GM21717 (cell line): ENCODE measurements around the gene TRPC1.

Source experiments
- ATAC-seq: cut with Tn5 transposase; IDR thresholded peaks from one replicate; pipeline ENCODE4 v1.9.1; 2021; ENCODE audit warnings: mild to moderate bottlenecking, moderate library complexity; ENCODE audit not compliant: unreplicated experiment

TRPC1 gene

DNA sequence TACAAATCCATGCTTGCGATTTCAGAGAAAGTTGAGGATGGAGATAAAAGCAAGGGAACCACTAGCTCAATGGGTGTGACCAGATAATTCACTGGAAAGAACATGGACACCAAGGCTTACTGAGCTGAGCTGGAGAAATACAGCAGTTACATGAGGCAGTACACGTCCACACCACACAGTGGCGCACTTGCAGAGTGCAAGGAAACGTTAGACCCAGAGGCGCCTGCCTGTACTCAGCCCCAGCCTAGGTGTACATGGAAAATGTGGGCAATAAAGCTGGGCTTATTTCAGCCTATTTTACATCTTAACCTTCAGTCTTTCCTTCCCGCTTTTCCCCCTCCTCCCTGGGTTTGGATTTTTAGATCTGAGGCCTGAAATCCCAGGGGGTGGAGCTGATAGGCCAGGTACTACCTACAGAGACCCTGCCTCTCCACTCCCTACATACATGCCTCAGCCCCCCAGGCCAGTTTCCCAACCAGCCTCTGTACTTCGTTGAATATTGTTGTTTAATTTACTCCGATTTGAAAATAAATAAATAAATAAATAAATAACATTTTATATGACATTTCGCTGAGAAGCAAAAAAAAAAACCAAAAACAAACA, 105.0 kb downstream of the TRPC1 start:
- peak; percentile 94 for ATAC-seq

DNA sequence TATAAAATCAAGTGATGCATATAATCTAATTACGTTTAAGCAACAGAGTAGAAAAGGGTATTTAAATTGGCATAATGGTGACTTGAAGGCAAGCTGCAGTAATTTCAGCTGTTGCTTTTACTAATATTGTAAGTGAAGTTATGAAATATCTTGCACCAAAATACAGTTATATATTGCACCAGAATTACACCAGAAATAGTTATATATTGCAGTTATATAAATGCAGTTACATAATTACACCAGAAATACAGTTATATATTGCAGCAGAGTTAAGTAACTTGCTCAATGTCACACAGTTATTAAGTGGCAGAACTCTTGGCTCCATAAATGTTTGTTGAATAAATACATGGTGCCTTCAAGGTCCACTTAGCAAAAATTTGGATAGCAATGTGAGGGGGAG, 113.7 kb downstream of the TRPC1 start:
- no peak for ATAC-seq

DNA sequence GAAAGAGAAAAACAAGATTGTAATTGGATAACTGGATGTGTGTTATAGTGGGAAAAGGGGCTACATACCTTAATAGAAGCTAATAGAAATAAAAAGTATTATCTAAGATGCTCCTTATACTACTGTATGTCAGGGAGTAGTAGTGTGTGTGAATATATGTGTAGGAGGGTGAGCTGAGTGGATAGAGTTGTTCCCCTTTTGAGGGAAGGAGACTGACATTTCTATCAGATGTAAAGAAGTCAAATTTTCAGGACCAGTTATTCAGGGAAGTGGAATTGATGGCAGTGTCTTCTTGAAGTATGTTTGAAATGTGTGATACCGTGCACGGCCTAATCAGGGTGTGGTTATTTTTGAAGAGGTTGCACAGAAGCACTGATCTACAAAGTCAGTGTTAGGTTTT, 116.0 kb downstream of the TRPC1 start:
- no peak for ATAC-seq

DNA sequence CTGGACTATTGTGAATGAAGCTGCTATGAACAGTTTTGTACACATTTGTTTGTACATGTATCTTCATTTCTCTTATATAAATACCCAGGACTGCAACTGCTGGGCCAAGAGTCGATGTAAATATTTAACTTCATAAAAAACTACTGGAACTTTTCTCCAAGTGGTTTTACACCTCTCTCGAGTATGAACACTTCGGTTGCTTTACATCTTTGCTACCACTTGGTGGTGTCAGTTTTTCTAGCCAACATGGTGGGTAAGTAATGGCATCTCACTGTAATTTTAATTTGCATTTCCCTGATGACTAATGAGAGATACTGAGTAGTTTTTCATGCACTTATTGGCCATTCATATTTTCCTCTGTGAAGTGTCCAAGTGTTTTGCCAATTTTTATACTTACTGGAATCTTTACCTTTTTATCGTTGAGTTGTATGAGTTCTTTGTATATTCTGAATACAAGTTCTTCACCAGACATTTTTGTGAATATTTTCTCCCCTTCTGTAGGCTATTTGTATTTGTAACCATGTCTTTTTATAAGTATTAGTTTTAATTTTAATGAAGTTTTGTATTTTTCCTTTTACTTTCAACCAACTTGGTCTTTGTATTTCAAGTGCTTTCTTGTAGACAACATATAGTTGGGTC, 120.6 kb downstream of the TRPC1 start:
- ATAC-seq: no peak

DNA sequence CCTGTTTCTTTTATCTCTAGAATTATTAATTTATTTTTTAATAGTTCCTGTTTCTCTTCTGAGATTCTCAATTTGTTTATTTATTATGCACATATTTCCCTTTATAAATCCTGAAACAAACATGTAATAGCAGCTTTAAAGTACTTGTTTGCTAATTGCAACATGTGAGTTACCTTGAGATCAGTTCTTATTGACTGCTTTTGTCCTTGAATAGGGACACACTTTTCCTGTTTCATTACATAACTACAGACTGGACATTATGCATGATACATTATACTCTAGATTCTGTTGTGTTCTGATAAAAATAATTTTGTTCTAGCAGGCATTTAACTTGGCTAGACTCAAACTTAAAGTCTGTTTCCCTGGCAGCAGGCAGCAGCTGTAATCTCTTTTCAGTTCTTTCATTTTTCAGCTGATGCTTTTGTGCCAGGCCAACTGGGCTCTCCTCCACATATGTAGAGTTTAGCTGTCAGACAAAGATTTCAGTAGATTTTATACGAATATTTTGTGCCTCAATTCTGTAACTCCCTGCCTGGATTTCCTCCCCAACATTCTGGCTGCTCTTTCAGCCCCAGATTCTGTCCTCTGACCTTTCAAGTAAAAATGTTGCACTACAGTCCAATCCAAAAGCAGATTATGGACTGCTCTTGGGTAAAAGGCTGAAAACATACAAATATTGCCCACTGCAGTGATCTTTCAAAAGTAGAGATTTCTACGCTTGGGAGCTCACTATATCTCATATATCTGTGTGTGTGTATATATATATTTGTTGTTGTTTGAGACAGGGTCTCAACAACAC, 123.1 kb downstream of the TRPC1 start:
- no peak for ATAC-seq

DNA sequence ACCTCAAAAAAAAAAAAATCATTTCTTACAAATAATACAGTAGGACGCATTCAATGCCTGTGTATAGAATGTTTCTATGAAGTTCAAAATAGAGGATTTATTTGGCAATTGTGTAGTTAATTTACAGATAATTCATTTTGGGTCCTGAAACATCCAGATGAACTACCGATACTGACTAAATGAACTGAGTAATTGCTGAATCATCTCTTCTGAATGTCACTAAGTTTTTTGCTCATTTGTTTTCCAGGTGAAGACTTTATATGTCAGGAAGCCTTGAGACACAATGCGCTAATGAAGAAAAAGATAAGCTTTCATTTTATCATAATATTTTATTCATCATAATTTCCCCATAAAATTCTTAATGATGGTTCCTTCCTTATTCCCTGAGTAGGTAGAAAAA, 125.3 kb downstream of the TRPC1 start:
- no peak for ATAC-seq

DNA sequence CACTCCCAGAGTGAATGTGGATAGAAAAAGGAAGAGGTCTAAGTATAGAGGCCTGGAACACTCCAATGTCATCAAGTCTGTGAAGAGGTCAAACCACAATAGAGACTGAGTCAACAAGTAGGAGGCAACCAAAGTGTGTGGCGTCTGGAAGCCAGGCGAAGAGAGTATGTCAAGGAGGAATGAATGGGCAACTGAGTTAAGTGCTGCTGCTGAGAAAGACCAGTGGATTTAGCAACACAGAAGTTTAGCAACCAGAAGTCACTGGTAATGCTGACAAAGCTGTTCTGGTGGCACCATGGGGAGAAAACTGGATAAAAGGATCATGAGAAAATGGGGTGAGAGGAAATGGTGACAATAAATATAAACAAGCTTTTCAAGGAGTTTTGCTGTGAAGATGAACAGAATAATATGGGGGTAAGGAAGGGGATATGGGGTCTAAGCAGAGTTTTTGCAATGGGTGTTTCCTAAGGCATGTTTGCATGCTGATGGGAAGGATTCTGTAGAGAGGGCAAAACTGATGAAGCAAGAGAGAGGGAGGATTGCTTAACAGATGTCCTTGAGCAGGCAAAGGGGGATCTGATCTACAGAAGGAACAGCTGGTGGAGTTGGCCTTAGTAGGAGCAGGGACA, 126.7 kb downstream of the TRPC1 start:
- no peak for ATAC-seq

DNA sequence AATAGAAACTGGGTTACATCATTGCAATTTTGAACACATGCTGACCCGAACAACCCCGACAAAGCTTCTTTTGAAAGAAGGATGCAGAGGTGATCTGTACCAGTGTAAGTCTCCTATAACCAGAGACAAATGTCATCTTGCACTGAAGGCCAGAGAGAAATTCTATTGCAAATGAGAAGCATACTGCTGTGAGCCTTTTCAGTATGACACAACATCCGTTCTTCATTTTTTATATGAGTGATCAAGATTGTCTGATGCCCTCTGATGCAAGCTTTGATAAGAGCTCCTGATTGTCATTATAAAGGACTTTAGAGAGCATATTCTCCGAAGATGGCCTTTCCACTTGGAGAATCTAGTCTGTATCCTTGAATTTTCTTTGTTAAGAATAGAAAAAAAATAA, 128.2 kb downstream of the TRPC1 start:
- ATAC-seq: no peak

DNA sequence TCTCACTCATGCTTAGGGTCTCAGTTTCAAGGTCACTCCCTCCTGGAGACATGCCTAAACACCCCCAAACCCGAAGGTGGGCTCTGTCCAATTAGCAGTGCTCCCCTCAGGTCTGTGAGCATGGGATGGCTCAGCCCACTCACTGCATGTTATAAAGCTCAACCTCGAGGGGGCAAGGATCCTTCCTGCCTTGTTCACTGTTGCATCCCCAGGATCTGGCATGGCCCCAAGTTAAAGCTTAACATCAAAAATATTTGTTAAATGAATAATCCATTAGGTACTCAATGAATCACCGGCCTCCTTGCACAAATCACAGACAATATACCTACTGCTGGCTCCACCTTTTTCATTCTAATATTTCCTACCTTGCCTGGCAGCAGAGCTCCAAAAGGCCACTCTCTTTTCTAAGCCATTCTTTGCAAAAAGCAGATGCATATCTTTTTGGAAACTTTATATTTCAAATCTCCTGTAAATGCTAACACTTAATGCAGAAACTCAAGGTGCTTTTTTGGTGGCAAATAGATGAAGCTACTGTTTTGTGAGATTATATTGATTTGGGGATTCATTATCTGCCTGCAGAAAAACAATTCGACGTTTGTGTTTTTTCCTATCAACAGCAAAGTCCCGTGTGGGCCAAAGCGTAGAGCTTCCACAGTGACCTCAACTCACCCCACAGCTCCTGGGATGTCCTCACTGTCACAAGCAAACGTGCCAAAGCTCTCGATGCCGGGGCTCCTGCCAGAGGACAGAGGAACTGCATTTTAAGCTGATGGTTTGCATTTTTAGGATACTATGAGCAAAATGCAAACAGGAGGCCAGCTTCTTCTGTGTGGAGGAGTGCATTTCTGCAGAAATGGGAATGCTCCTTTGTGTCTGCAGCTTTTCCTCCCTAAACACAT, 129.7 kb downstream of the TRPC1 start:
- ATAC-seq: no peak

DNA sequence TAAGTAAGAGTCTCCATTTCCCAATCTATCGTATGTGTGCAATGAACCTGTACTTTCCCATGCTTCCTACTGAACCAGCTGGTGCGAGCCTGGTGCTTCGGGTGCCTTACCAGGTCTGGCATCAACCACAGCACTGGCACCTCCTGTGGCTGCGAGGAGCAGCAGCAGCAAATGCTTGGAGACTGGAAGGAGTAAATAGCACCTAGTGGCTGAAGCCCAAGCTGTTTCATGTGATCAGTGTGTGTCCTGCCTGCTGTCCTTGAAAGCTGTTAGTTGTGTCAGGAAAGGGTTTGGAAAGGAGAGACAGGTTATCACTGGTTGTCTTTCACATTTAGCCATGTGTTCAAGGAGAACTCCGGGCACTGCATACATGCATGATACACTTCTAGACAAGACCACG, 133.2 kb downstream of the TRPC1 start:
- no peak for ATAC-seq
